Heart left ventricle (tissue), 16 donors: ENCODE results near the gene PCDHGA1. TPM values are rescaled to one million over a fixed set of nuclear protein-coding genes. Genes with fewer than 3 reads are reported as not detected.

Source experiments
- ATAC-seq, 4 donors: fragments of 200-7000 bp; cut with Tn5 transposase; one replicate each; pipeline ENCODE4 v1.9.1; 2020 to 2022; ENCODE audit warnings: moderate library complexity in 4 of 4, mild to moderate bottlenecking in 3 of 4, moderate number of reproducible peaks in 1 of 4
- DNase-seq, 5 donors: peaks; one replicate each; pipeline ENCODE4 v3.0.0-alpha.2; 2020
- H3K27ac ChIP-seq, 12 donors: fragments of 200-600 bp; sonication (generic) in 4 of 12; one replicate each; pipeline versions ENCODE4 v1.5.0 to v1.8.0; 2016 to 2022; ENCODE audit warnings: mild to moderate bottlenecking in 2 of 12
- H3K27me3 ChIP-seq, 9 donors: fragments of 200-600 bp; sonication (generic) in 2 of 9; one replicate each; pipeline versions ENCODE4 v1.5.1 to v1.8.0; 2016 to 2022; ENCODE audit warnings: mild to moderate bottlenecking in 3 of 9
- H3K36me3 ChIP-seq, 9 donors: fragments of 200-600 bp; sonication (generic) in 2 of 9; one replicate each; pipeline versions ENCODE4 v1.5.0 to v1.8.0; 2018 to 2022; ENCODE audit warnings: mild to moderate bottlenecking in 2 of 9
- H3K4me1 ChIP-seq, 12 donors: fragments of 200-600 bp; sonication (generic) in 4 of 12; one replicate each; pipeline versions ENCODE4 v1.5.0 to v1.8.0; 2016 to 2022; ENCODE audit warnings: mild to moderate bottlenecking in 3 of 12
- H3K4me3 ChIP-seq, 12 donors: fragments of 200-600 bp; sonication (generic) in 4 of 12; one replicate each; pipeline versions ENCODE4 v1.5.0 to v1.8.0; 2017 to 2022; ENCODE audit warnings: mild to moderate bottlenecking in 9 of 12, moderate library complexity in 4 of 12
- H3K9me3 ChIP-seq, 12 donors: fragments of 200-600 bp; sonication (generic) in 4 of 12; one replicate each; pipeline versions ENCODE4 v1.5.0 to v1.8.0; 2016 to 2022; ENCODE audit warnings: mild to moderate bottlenecking in 1 of 12
- POLR2A ChIP-seq, 2 donors: fragments of 450-650 bp; IDR thresholded peaks; one replicate each; pipeline ENCODE4 v1.6.1; 2017; ENCODE audit warnings: antibody characterized with exemption in 2 of 2, mild to moderate bottlenecking in 2 of 2, moderate library complexity in 2 of 2
- WGBS, 4 donors: extraction: QIAGEN DNeasy Blood & Tissue Kit in 2 of 4; methylation state at CpG; one replicate each; pipeline versions ENCODE4 v1.1.5 to v1.1.7; 2013 to 2018; 5-methylcytosine and 5-hydroxymethylcytosine counted together
- intact Hi-C, 10 donors: fragments of 100-400 bp; cut with DNase I; formaldehyde crosslinking; loops; one replicate each; pipeline versions ENCODE4 v1.11.1 to v1.14.2; 2022
- polyA plus RNA-seq, 2 donors: library from polyadenylated mRNA; stranded (reverse); fragments of 200-250 nt; gene quantifications; one replicate each; pipeline ENCODE4 v1.2.3, GENCODE V29; 2013
- total RNA-seq, 9 donors: library from RNA; depleted of rRNA in 2 of 9; stranded (reverse); fragments of >200 nt in 2 of 9; fragmentation: NEBNext Ultra II Directional in 3 of 9; extraction: Animal tissue kit (Norgen Biotek cat#: 25700) in 3 of 9; gene quantifications; one replicate each; pipeline versions ENCODE4 v1.1.0 to v1.2.4, GENCODE V29; 2016 to 2023
- TF ChIP-seq, protein P1 (sequence below), 12 donors: fragments of 200-600 bp; sonication (generic) in 4 of 12; IDR thresholded peaks; one replicate each; pipeline versions ENCODE4 v1.5.0 to v1.8.0; 2018 to 2022; ENCODE audit warnings: antibody characterized with exemption in 12 of 12, mild to moderate bottlenecking in 5 of 12
- donor health status: ischemic (EF 13 %, LVEDD 7.1; RV severe dilation, severe dysfunction).
- donor health status: healthy with polysubstance abuse.
- donor health status: DM: no; HTN: yes; CAD: no.
- donor health status: DM: no; HTN: no; CAD: no.
- donor health status: ischemic (EF 25% LVEDD 6.9; RV normal size, moderate dysfunction).
- donor health status: ischemic (EF 25% LVEDD 5.7; RV mildly dilated, moderate dysfunction).
- donor health status: healthy.
- donor health status: DM: yes; HTN: yes; CAD: no.
- donor health status: ischemic (EF 35%, LVEDD 5.7; RV mildly dilated, moderate dysfunction).
- donor health status: nonischemic (EF 11% LVEDD 7.7; RV severe dilation, severe dysfunction).
- donor health status: DM: yes; HTN: yes; CAD: no.
- donor health status: PGD.
- donor health status: ischemic (EF 29% LVEDD 5.4; RV normal size, mild dysfunction).
- donor health status: nonischemic (EF 23%, LVEDD 6.1; RV moderate dilation, normal function).

The PCDHGA1 gene
- total and polyA plus RNA-seq, 11 donors = 1.3 to 4.9 (median 3.1) TPM

- Histone ChIP-seq H3K27ac (no peak overlapping the region), H3K9me3 (no peaks in the 10 kb centered on the region), H3K4me3 (no peak overlapping the region), H3K36me3 (peaks cover 0 to 67% (median 20%) of the 10 kb centered on the region in 9 donors), H3K4me1 (peaks cover 2 to 22% (median 17%) of the 10 kb centered on the region in 12 donors), H3K27me3 (no peaks in the 10 kb centered on the region)
- TF ChIP-seq, protein P1, sequence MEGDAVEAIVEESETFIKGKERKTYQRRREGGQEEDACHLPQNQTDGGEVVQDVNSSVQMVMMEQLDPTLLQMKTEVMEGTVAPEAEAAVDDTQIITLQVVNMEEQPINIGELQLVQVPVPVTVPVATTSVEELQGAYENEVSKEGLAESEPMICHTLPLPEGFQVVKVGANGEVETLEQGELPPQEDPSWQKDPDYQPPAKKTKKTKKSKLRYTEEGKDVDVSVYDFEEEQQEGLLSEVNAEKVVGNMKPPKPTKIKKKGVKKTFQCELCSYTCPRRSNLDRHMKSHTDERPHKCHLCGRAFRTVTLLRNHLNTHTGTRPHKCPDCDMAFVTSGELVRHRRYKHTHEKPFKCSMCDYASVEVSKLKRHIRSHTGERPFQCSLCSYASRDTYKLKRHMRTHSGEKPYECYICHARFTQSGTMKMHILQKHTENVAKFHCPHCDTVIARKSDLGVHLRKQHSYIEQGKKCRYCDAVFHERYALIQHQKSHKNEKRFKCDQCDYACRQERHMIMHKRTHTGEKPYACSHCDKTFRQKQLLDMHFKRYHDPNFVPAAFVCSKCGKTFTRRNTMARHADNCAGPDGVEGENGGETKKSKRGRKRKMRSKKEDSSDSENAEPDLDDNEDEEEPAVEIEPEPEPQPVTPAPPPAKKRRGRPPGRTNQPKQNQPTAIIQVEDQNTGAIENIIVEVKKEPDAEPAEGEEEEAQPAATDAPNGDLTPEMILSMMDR (IDR thresholded peaks at IDR 0.05) = no peak
- no peak for TF ChIP-seq POLR2A (IDR thresholded peaks at IDR 0.05)
- WGBS, 4 donors = 100% methylated on average over 1 of the region's 1 CpG
- ATAC-seq = no peak
- DNase-seq = no peak
- intact Hi-C loops = no loop called here
Measured at GRCh38 chr5:141533897-141534296, 203.6 kb downstream of the PCDHGA1 start.

- Histone ChIP-seq H3K27ac (no peak overlapping the region), H3K4me1 (peaks cover 0 to 15% (median 10%) of the 10 kb centered on the region in 12 donors), H3K9me3 (no peaks in the 10 kb centered on the region), H3K36me3 (peaks cover 0 to 61% (median 20%) of the 10 kb centered on the region in 9 donors), H3K27me3 (no peaks in the 10 kb centered on the region), H3K4me3 (no peak overlapping the region)
- no peak for ATAC-seq
- TF ChIP-seq, protein P1 (IDR thresholded peaks at IDR 0.05) = no peak
- no peak for TF ChIP-seq POLR2A (IDR thresholded peaks at IDR 0.05)
- 91 to 95% (median 95%) methylated on average over 4 of the region's 4 CpGs for WGBS, 4 donors
- intact Hi-C loops = no loop called here
- DNase-seq = no peak
Measured at GRCh38 chr5:141534492-141535213, 204.3 kb downstream of the PCDHGA1 start.

DNA sequence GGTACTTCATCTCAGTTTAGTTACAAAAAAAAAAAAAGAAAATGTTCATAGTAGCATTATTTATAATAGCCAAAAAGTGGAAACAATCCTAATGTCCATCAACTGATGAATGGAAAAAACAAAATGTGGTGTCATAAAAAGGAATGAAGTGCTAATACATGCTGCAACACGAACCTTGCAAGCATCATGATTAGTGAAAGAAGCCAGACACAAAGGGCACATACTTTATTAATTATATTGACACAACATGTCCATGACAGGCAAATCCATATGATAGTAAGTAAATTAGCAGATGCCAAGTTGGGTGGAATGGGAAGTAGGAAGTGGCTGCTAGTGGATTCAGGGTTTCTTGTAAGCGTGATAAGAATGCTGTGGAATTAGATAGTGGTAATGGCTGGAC, 212.7 kb downstream of the PCDHGA1 start:
- Histone ChIP-seq H3K27me3 (no peaks in the 10 kb centered on the region), H3K4me1 (no peaks in the 10 kb centered on the region), H3K27ac (no peak overlapping the region), H3K9me3 (peaks cover 0 to 22% (median 16%) of the 10 kb centered on the region in 12 donors), H3K4me3 (no peak overlapping the region), H3K36me3 (peaks cover 3 to 32% (median 13%) of the 10 kb centered on the region in 9 donors)
- no peak for TF ChIP-seq POLR2A (IDR thresholded peaks at IDR 0.05)
- TF ChIP-seq, protein P1 (IDR thresholded peaks at IDR 0.05) = no peak
- DNase-seq (no peak), ATAC-seq (no peak)
- 71 to 81% (median 78%) methylated on average over 2 of the region's 2 CpGs for WGBS, 4 donors
- intact Hi-C loops = no loop called here

GRCh38 chr5:141547488-141547887, 217.2 kb downstream of the PCDHGA1 start:
- Histone ChIP-seq H3K4me1 (no peaks in the 10 kb centered on the region), H3K27me3 (no peaks in the 10 kb centered on the region), H3K9me3 (peaks cover 0 to 36% (median 18%) of the 10 kb centered on the region in 12 donors), H3K27ac (no peak overlapping the region), H3K4me3 (no peak overlapping the region), H3K36me3 (peaks cover 3 to 48% (median 13%) of the 10 kb centered on the region in 9 donors)
- no peak for DNase-seq
- ATAC-seq = no peak
- TF ChIP-seq, protein P1 (IDR thresholded peaks at IDR 0.05) = no peak
- TF ChIP-seq POLR2A (IDR thresholded peaks at IDR 0.05) = no peak
- WGBS, 4 donors = 96 to 100% (median 100%) methylated on average over 1 of the region's 1 CpG
- intact Hi-C loops = no loop called here
